OCI-LY1 (cell line): Measurements from ENCODE around the gene TRMT2B.

ENCODE experiments used
- H2AFZ ChIP-seq: fragments of 200-600 bp; sonication (generic), shearing (Covaris generic); 2 replicates; pipeline ENCODE4 v1.6.0; 2014; ENCODE audit warnings: antibody characterized with exemption, mild to moderate bottlenecking, low read length
- H3F3A ChIP-seq: fragments of 200-600 bp; sonication (generic), shearing (Covaris generic); 2 replicates; pipeline ENCODE4 v1.6.0; 2014; ENCODE audit warnings: mild to moderate bottlenecking, antibody characterized with exemption, low read length, moderate library complexity; ENCODE audit not compliant: insufficient read depth
- H3K27ac ChIP-seq: fragments of 200-600 bp; sonication (generic); 2 replicates; pipeline ENCODE4 v1.5.1; 2014; ENCODE audit warnings: low read length, mixed run types, mild to moderate bottlenecking, low read depth; ENCODE audit not compliant: poor library complexity, severe bottlenecking
- H3K27me3 ChIP-seq: fragments of 200-600 bp; sonication (generic); 2 replicates; pipeline ENCODE4 v1.6.0; 2014; ENCODE audit warnings: antibody characterized with exemption, mild to moderate bottlenecking, low read length, moderate library complexity; ENCODE audit not compliant: insufficient read depth
- H3K36me3 ChIP-seq: fragments of 200-600 bp; sonication (generic); 2 replicates; pipeline ENCODE4 v1.6.1; 2014; ENCODE audit warnings: mild to moderate bottlenecking, antibody characterized with exemption, low read length, moderate library complexity, mixed read lengths; ENCODE audit not compliant: insufficient read depth
- H3K4me1 ChIP-seq: fragments of 200-600 bp; sonication (generic); 2 replicates; pipeline ENCODE4 v1.5.1; 2014; ENCODE audit warnings: mild to moderate bottlenecking, low read length, moderate library complexity; ENCODE audit not compliant: insufficient read depth, severe bottlenecking
- H3K4me2 ChIP-seq: fragments of 200-600 bp; sonication (generic), shearing (Covaris generic); 2 replicates; pipeline ENCODE4 v1.6.1; 2014; ENCODE audit warnings: low read length
- H3K4me3 ChIP-seq: fragments of 200-600 bp; sonication (generic); 2 replicates; pipeline ENCODE4 v1.5.1; 2014; ENCODE audit warnings: low read length, low read depth, mild to moderate bottlenecking, mixed read lengths; ENCODE audit not compliant: poor library complexity, severe bottlenecking
- H3K79me2 ChIP-seq: fragments of 200-600 bp; shearing (Covaris generic); 2 replicates; pipeline ENCODE4 v1.6.1; 2016; ENCODE audit warnings: mixed run types, low read length, mixed read lengths; ENCODE audit not compliant: insufficient read depth
- H3K9ac ChIP-seq: fragments of 200-600 bp; sonication (generic), shearing (Covaris generic); 2 replicates; pipeline ENCODE4 v1.6.1; 2014; ENCODE audit warnings: mild to moderate bottlenecking, low read length, mixed read lengths
- H3K9me2 ChIP-seq: fragments of 200-600 bp; sonication (generic), shearing (Covaris generic); 2 replicates; pipeline ENCODE4 v1.6.1; 2014; ENCODE audit warnings: low read depth, mild to moderate bottlenecking, low read length, mixed read lengths
- H3K9me3 ChIP-seq: fragments of 200-600 bp; shearing (Covaris generic); 2 replicates; pipeline ENCODE4 v1.6.1; 2014; ENCODE audit warnings: low read length, mixed read lengths
- H4K20me1 ChIP-seq: fragments of 200-600 bp; sonication (generic), shearing (Covaris generic); 2 replicates; pipeline ENCODE4 v1.6.0; 2016; ENCODE audit warnings: mild to moderate bottlenecking, low read length; ENCODE audit not compliant: insufficient read depth
- CTCF ChIP-seq: fragments of 200-600 bp; sonication (generic), shearing (Covaris generic); IDR thresholded peaks from 2 replicates; pipeline ENCODE4 v1.5.1; 2017; ENCODE audit warnings: mild to moderate bottlenecking, antibody characterized with exemption, low read length, moderate library complexity, mixed read lengths
- EZH2 ChIP-seq: fragments of 200-600 bp; sonication (generic), shearing (Covaris generic); IDR thresholded peaks from 2 replicates; pipeline ENCODE4 v1.8.0; 2017; ENCODE audit warnings: borderline replicate concordance, mixed run types, mild to moderate bottlenecking, antibody characterized with exemption, low read length, moderate library complexity, mixed read lengths

The TRMT2B gene

GRCh38 chrX:100999451-100999850 is 52.5 kb downstream of the TRMT2B start:
- no peak overlapping the region for H3K4me3 ChIP-seq
- 0 out of 2 replicates have a peak, but pooled peaks cover 3% of the 10 kb centered on the region for H3K36me3 ChIP-seq
- H3K27ac ChIP-seq, result no peak overlapping the region
- no peak overlapping the region for H3K9ac ChIP-seq
- no peak overlapping the region for H3K4me2 ChIP-seq
- no peaks in the 10 kb centered on the region for H3F3A ChIP-seq
- H3K27me3 ChIP-seq, result no peaks in the 10 kb centered on the region
- no peaks in the 10 kb centered on the region for H3K9me2 ChIP-seq
- H3K9me3 ChIP-seq, result no peaks in the 10 kb centered on the region
- H4K20me1 ChIP-seq, result no peaks in the 10 kb centered on the region
- TF ChIP-seq CTCF (no peak), EZH2 (no peak)
- no peaks in the 10 kb centered on the region for H3K79me2 ChIP-seq
- no peaks in the 10 kb centered on the region for H3K4me1 ChIP-seq
- no peak overlapping the region for H2AFZ ChIP-seq

- Histone ChIP-seq H2AFZ (no peak overlapping the region), H3K27me3 (no peaks in the 10 kb centered on the region), H3K4me3 (no peak overlapping the region), H3K9me3 (no peaks in the 10 kb centered on the region), H3K9ac (no peak overlapping the region), H3K4me1 (no peaks in the 10 kb centered on the region), H3K79me2 (no peaks in the 10 kb centered on the region), H3F3A (no peaks in the 10 kb centered on the region), H4K20me1 (no peaks in the 10 kb centered on the region), H3K4me2 (no peak overlapping the region), H3K27ac (no peak overlapping the region), H3K36me3 (0 out of 2 replicates have a peak, but pooled peaks cover 3% of the 10 kb centered on the region), H3K9me2 (no peaks in the 10 kb centered on the region)
- no peak for TF ChIP-seq CTCF
- no peak for TF ChIP-seq EZH2
Observed at GRCh38 chrX:100995469-100995868, 56.4 kb downstream of the TRMT2B start.

GRCh38 chrX:100994352-100995281 is 57.3 kb downstream of the TRMT2B start:
- Histone ChIP-seq H3K79me2 (no peaks in the 10 kb centered on the region), H3F3A (no peaks in the 10 kb centered on the region), H3K4me1 (peaks cover 7% of the 10 kb centered on the region), H3K4me3 (no peak overlapping the region), H3K27ac (no peak overlapping the region), H3K36me3 (0 out of 2 replicates have a peak, but pooled peaks cover 3% of the 10 kb centered on the region), H3K9ac (no peak overlapping the region), H3K9me2 (no peaks in the 10 kb centered on the region), H3K27me3 (no peaks in the 10 kb centered on the region), H2AFZ (no peak overlapping the region), H3K4me2 (no peak overlapping the region), H3K9me3 (no peaks in the 10 kb centered on the region), H4K20me1 (no peaks in the 10 kb centered on the region)
- TF ChIP-seq EZH2 (no peak), CTCF (no peak)
